Motor neuron (in vitro differentiated cells): Measurements from ENCODE around the gene DHCR24. TPM values are rescaled to one million over a fixed set of nuclear protein-coding genes. Genes with fewer than 3 reads are reported as not detected.

Experiments
- ATAC-seq, 8 experiments: fragments of 200-7000 bp; cut with Tn5 transposase; replicated peaks in 6 of 8; 2 replicates each; pipeline ENCODE4 v1.8.0; 2021; ENCODE audit warnings: mild to moderate bottlenecking in 8 of 8, moderate library complexity in 8 of 8
- H3K27ac ChIP-seq, 2 donors: fragments of 250-450 bp; sonication (Bioruptor Pico); 2 replicates each; pipeline ENCODE4 v1.9.0; 2021; ENCODE audit warnings: antibody characterized with exemption in 2 of 2, mild to moderate bottlenecking in 2 of 2, moderate library complexity in 1 of 2
- H3K4me1 ChIP-seq, 2 donors: fragments of 250-450 bp; sonication (Bioruptor Pico); replicated peaks in 1 of 2; 2 replicates each; pipeline ENCODE4 v1.6.1; 2021; ENCODE audit warnings: antibody characterized with exemption in 2 of 2, mild to moderate bottlenecking in 2 of 2, moderate library complexity in 1 of 2
- H3K4me3 ChIP-seq, 5 donors: fragments of 250-450 bp; sonication (Bioruptor Pico); 2 replicates each; pipeline ENCODE4 v1.9.0; 2021; ENCODE audit warnings: antibody characterized with exemption in 5 of 5, mild to moderate bottlenecking in 5 of 5, moderate library complexity in 4 of 5
- WGBS, 10 experiments: fragments of 450-650 bp; shearing (Covaris generic); methylation state at CpG; one replicate each; pipeline ENCODE4 v1.0.0; 2022; 5-methylcytosine and 5-hydroxymethylcytosine counted together
- in situ Hi-C, 9 experiments: fragments of 400-800 bp; cut with MboI; loops; one replicate each; pipeline ENCODE4 v1.15.0; 2021; ENCODE audit warnings: low sequenced_read_pairs in 9 of 9, low pct_unique_long_range_greater_than_20kb in 2 of 9; ENCODE audit not compliant: unreplicated experiment in 9 of 9
- total RNA-seq, 8 experiments: library from RNA; unstranded; fragments of 300-600 nt; gene quantifications; 2 replicates each; pipeline versions ENCODE4 v1.2.3 to v1.2.4, GENCODE V29; 2022

Gene DHCR24
- total RNA-seq, 8 experiments from 2014 or later: 10.0 to 155 (median 66.3) TPM

GRCh38 chr1:54834007-54834541, 52.9 kb downstream of the DHCR24 start:
- Histone ChIP-seq H3K4me3 (no peak overlapping the region), H3K27ac (no peak overlapping the region), H3K4me1 (no peaks in the 10 kb centered on the region)
- ATAC-seq: no peak
- in situ Hi-C loops: loop anchor here in 1 of 9 experiments (25.0 kb wide), 1 partner anchor 972 kb away; no protein-coding TSS in a partner anchor
- WGBS, 10 experiments: 0 to 100% (median 88%) methylated on average over 1 of the region's 1 CpG; no CpG with 5 or more reads in 4 of the 10 experiments

- Histone ChIP-seq H3K27ac (no peak overlapping the region), H3K4me1 (no peaks in the 10 kb centered on the region), H3K4me3 (no peak overlapping the region)
- WGBS, 10 experiments: 67 to 100% (median 88%) methylated on average over 3 to 9 of the region's 9 CpGs; no CpG with 5 or more reads in 3 of the 10 experiments
- ATAC-seq: no peak
- in situ Hi-C loops: loop anchor here in 1 of 9 experiments (25.0 kb wide), 1 partner anchor 971 kb away; no protein-coding TSS in a partner anchor
These were observed 53.9 kb downstream of the DHCR24 start for GRCh38 chr1:54833121-54833520.

GRCh38 chr1:54826226-54826816, 60.7 kb downstream of the DHCR24 start:
- no peaks in the 10 kb centered on the region for H3K4me1 ChIP-seq
- WGBS, 10 experiments: 48 to 100% (median 81%) methylated on average over 1 to 3 of the region's 4 CpGs; no CpG with 5 or more reads in 4 of the 10 experiments
- in situ Hi-C loops: loop anchor here in 1 of 9 experiments (25.0 kb wide), 1 partner anchor 964 kb away; no protein-coding TSS in a partner anchor
- no peak overlapping the region for H3K4me3 ChIP-seq
- no peak for ATAC-seq
- H3K27ac ChIP-seq: no peak overlapping the region

- 40 to 95% (median 75%) methylated on average over 2 to 4 of the region's 5 CpGs; no CpG with 5 or more reads in 6 of the 10 experiments for WGBS, 10 experiments
- in situ Hi-C loops: loop anchor here in 1 of 9 experiments (25.0 kb wide), 1 partner anchor 963 kb away; no protein-coding TSS in a partner anchor
- Histone ChIP-seq H3K27ac (no peak overlapping the region), H3K4me1 (no peaks in the 10 kb centered on the region), H3K4me3 (no peak overlapping the region)
- no peak for ATAC-seq
These were observed 61.3 kb downstream of the DHCR24 start for GRCh38 chr1:54825696-54826095.

GRCh38 chr1:54823670-54824069, 63.3 kb downstream of the DHCR24 start:
- H3K4me3 ChIP-seq: no peak overlapping the region
- no peaks in the 10 kb centered on the region for H3K4me1 ChIP-seq
- H3K27ac ChIP-seq: no peak overlapping the region
- in situ Hi-C loops: loop anchor here in 4 of 9 experiments (25.0 kb wide), 4 partner anchors 161 to 961 kb away; partner anchors contain the start of genes TCEANC2 (in 3 of the 4) and TMEM59 (in 3 of the 4)
- ATAC-seq: no peak
- 23 to 90% (median 73%) methylated on average over 2 to 3 of the region's 3 CpGs; no CpG with 5 or more reads in 1 of the 10 experiments for whole genome bisulfite sequencing, 10 experiments

- no peak for ATAC-seq
- Histone ChIP-seq H3K4me3 (no peak overlapping the region), H3K4me1 (no peaks in the 10 kb centered on the region), H3K27ac (no peak overlapping the region)
- in situ Hi-C loops: loop anchor here in 4 of 9 experiments (25.0 kb wide), 4 partner anchors 157 to 957 kb away; partner anchors contain the start of genes TCEANC2 (in 3 of the 4) and TMEM59 (in 3 of the 4)
These were observed 67.3 kb downstream of the DHCR24 start for GRCh38 chr1:54819733-54820132.

GRCh38 chr1:54819195-54819536, 67.8 kb downstream of the DHCR24 start:
- in situ Hi-C loops: loop anchor here in 4 of 9 experiments (25.0 kb wide), 4 partner anchors 157 to 957 kb away; partner anchors contain the start of genes TCEANC2 (in 3 of the 4) and TMEM59 (in 3 of the 4)

GRCh38 chr1:54818461-54819194, 68.4 kb downstream of the DHCR24 start:
- WGBS, 10 experiments: 10 to 75% (median 52%) methylated on average over 2 to 5 of the region's 5 CpGs; no CpG with 5 or more reads in 1 of the 10 experiments
- no peak overlapping the region for H3K27ac ChIP-seq
- in situ Hi-C loops: loop anchor here in 4 of 9 experiments (25.0 kb wide), 4 partner anchors 156 to 956 kb away; partner anchors contain the start of genes TCEANC2 (in 3 of the 4) and TMEM59 (in 3 of the 4)
- H3K4me3 ChIP-seq: no peak overlapping the region
- peaks cover 0 to 3% of the 10 kb centered on the region in 2 donors for H3K4me1 ChIP-seq
- peak in 3 of 8 experiments; percentile 44 to 98 (median 94) for ATAC-seq

More at GRCh38 chr1:54819195-54819536, 67.8 kb downstream of the DHCR24 start:
- Histone ChIP-seq H3K4me1 (no peaks in the 10 kb centered on the region), H3K27ac (no peak overlapping the region), H3K4me3 (no peak overlapping the region)
- no peak for ATAC-seq
- WGBS, 10 experiments: 63 to 100% (median 75%) methylated on average over 1 to 3 of the region's 4 CpGs; no CpG with 5 or more reads in 3 of the 10 experiments

GRCh38 chr1:54816951-54817350, 70.0 kb downstream of the DHCR24 start:
- in situ Hi-C loops: loop anchor here in 4 of 9 experiments (25.0 kb wide), 4 partner anchors 155 to 955 kb away; partner anchors contain the start of genes TCEANC2 (in 3 of the 4) and TMEM59 (in 3 of the 4)
- H3K4me1 ChIP-seq: peaks cover 0 to 6% of the 10 kb centered on the region in 2 donors
- ATAC-seq: no peak
- H3K27ac ChIP-seq: no peak overlapping the region
- WGBS, 10 experiments: 66 to 100% (median 91%) methylated on average over 1 to 6 of the region's 13 CpGs; no CpG with 5 or more reads in 4 of the 10 experiments
- H3K4me3 ChIP-seq: no peak overlapping the region

GRCh38 chr1:54816130-54816529, 70.9 kb downstream of the DHCR24 start:
- Histone ChIP-seq H3K27ac (no peak overlapping the region), H3K4me3 (no peak overlapping the region), H3K4me1 (peaks cover 0 to 6% of the 10 kb centered on the region in 2 donors)
- 20 to 80% (median 49%) methylated on average over 1 to 6 of the region's 6 CpGs; no CpG with 5 or more reads in 4 of the 10 experiments for WGBS, 10 experiments
- ATAC-seq: no peak
- in situ Hi-C loops: loop anchor here in 4 of 9 experiments (25.0 kb wide), 4 partner anchors 154 to 954 kb away; partner anchors contain the start of genes TCEANC2 (in 3 of the 4) and TMEM59 (in 3 of the 4)

GRCh38 chr1:54815086-54815876, 71.7 kb downstream of the DHCR24 start:
- H3K4me3 ChIP-seq: no peak overlapping the region

More at GRCh38 chr1:54815086-54815876, 71.7 kb downstream of the DHCR24 start:
- WGBS, 10 experiments: 50 to 100% (median 87%) methylated on average over 1 to 5 of the region's 7 CpGs; no CpG with 5 or more reads in 2 of the 10 experiments
- no peak for ATAC-seq
- in situ Hi-C loops: loop anchor here in 4 of 9 experiments (25.0 kb wide), 4 partner anchors 153 to 953 kb away; partner anchors contain the start of genes TCEANC2 (in 3 of the 4) and TMEM59 (in 3 of the 4)
- no peak overlapping the region for H3K27ac ChIP-seq
- peaks cover 0 to 6% of the 10 kb centered on the region in 2 donors for H3K4me1 ChIP-seq
